Stimulated activated CD4-positive, alpha-beta T cell treated with anti-CD3 and anti-CD28 coated beads, Interleukin-12 subunit alpha, Interleukin-12 subunit beta, amount 100 ng/mL, for 4 hours (primary cell): ENCODE data around the gene PRSS33.
A peak's percentile ranks its signal among the peaks of the same experiment; 100 is the strongest.

Experiments
- DNase-seq: peaks from one replicate; pipeline ENCODE4 v3.0.0-alpha.2; 2020

Gene PRSS33

GRCh38 chr16:2820836-2821486 is 33.6 kb upstream of the PRSS33 start:
- no peak for DNase-seq

- DNase-seq = no peak
Observed at GRCh38 chr16:2819939-2820835, 32.8 kb upstream of the PRSS33 start.

GRCh38 chr16:2819179-2819938 is 32.0 kb upstream of the PRSS33 start:
- no peak for DNase-seq

GRCh38 chr16:2818272-2818876 is 31.0 kb upstream of the PRSS33 start:
- no peak for DNase-seq

- peak; percentile 23 for DNase-seq
Observed at GRCh38 chr16:2817340-2818271, 30.2 kb upstream of the PRSS33 start.

- peak; percentile 20 for DNase-seq
Observed at GRCh38 chr16:2816751-2817339, 29.5 kb upstream of the PRSS33 start, which contains the start of gene PRSS21. PRSS21 (plus strand) TSS chr16:2817237; CDS start chr16:2817269, 32 bp downstream.

GRCh38 chr16:2815299-2815771 is 28.0 kb upstream of the PRSS33 start:
- DNase-seq = no peak

GRCh38 chr16:2814551-2815298 is 27.4 kb upstream of the PRSS33 start:
- DNase-seq = no peak

- DNase-seq = no peak
Observed at GRCh38 chr16:2813771-2814221, 26.4 kb upstream of the PRSS33 start.

GRCh38 chr16:2811703-2812471 is 24.5 kb upstream of the PRSS33 start:
- DNase-seq = no peak

- DNase-seq = no peak
Observed at GRCh38 chr16:2810651-2811050, 23.3 kb upstream of the PRSS33 start.

GRCh38 chr16:2809149-2809760 is 21.9 kb upstream of the PRSS33 start:
- no peak for DNase-seq

GRCh38 chr16:2808181-2808580 is 20.8 kb upstream of the PRSS33 start:
- DNase-seq = no peak

GRCh38 chr16:2806286-2806685 is 18.9 kb upstream of the PRSS33 start:
- no peak for DNase-seq

- no peak for DNase-seq
Observed at GRCh38 chr16:2804728-2805127, 17.4 kb upstream of the PRSS33 start.

- DNase-seq = no peak
Observed at GRCh38 chr16:2803545-2804195, 16.3 kb upstream of the PRSS33 start.

GRCh38 chr16:2799859-2800226 is 12.5 kb upstream of the PRSS33 start:
- DNase-seq = no peak

GRCh38 chr16:2799205-2799858 is 12.0 kb upstream of the PRSS33 start:
- no peak for DNase-seq
